Endodermal cell (in vitro differentiated cells): ENCODE data around the gene ZNF785. TPM values are rescaled to one million over a fixed set of nuclear protein-coding genes. Genes with fewer than 3 reads are reported as not detected.

Source experiments
- DNase-seq: peaks from one replicate; pipeline ENCODE4 v3.0.0-alpha.2; 2017
- H3K27ac ChIP-seq: 2 replicates; pipeline ENCODE4 v1.5.1; 2013; ENCODE audit warnings: mild to moderate bottlenecking, low read depth, low read length, moderate library complexity
- H3K27me3 ChIP-seq: 2 replicates; pipeline ENCODE4 v1.6.1; 2013; ENCODE audit warnings: mild to moderate bottlenecking, low read length, moderate library complexity; ENCODE audit not compliant: insufficient read depth, control insufficient read depth, poor library complexity, severe bottlenecking
- H3K36me3 ChIP-seq: 2 replicates; pipeline ENCODE4 v1.7.0; 2013; ENCODE audit warnings: mild to moderate bottlenecking, low read length, moderate library complexity; ENCODE audit not compliant: control insufficient read depth, insufficient read depth
- H3K4me1 ChIP-seq: one replicate; pipeline ENCODE4 v1.7.0; 2013; ENCODE audit warnings: low read length; ENCODE audit not compliant: control insufficient read depth, insufficient read depth
- H3K4me3 ChIP-seq: 2 replicates; pipeline ENCODE4 v1.5.1; 2013; ENCODE audit warnings: mild to moderate bottlenecking, low read length, moderate library complexity
- H3K9ac ChIP-seq: 2 replicates; pipeline ENCODE4 v1.6.1; 2013; ENCODE audit warnings: mild to moderate bottlenecking, low read length, moderate library complexity; ENCODE audit not compliant: poor library complexity, severe bottlenecking; ENCODE audit errors: extremely low read depth
- H3K9me3 ChIP-seq: 2 replicates; pipeline ENCODE4 v1.6.1; 2013; ENCODE audit warnings: mild to moderate bottlenecking, low read length, moderate library complexity; ENCODE audit not compliant: control insufficient read depth
- H3K27ac Mint-ChIP-seq: 2 replicates; pipeline ENCODE4 v1.8.0; 2020; ENCODE audit warnings: mixed read lengths
- H3K27me3 Mint-ChIP-seq: 2 replicates; pipeline ENCODE4 v1.8.0; 2021; ENCODE audit warnings: mild to moderate bottlenecking, mixed read lengths; ENCODE audit not compliant: insufficient read depth
- H3K36me3 Mint-ChIP-seq: 2 replicates; pipeline ENCODE4 v1.8.0; 2020; ENCODE audit warnings: low read depth, mixed read lengths
- H3K4me1 Mint-ChIP-seq: 2 replicates; pipeline ENCODE4 v1.8.0; 2020; ENCODE audit warnings: mixed read lengths
- H3K4me3 Mint-ChIP-seq: 2 replicates; pipeline ENCODE4 v1.8.0; 2020; ENCODE audit warnings: mild to moderate bottlenecking, moderate library complexity, mixed read lengths
- H3K9me3 Mint-ChIP-seq: 2 replicates; pipeline ENCODE4 v1.8.0; 2020; ENCODE audit warnings: mild to moderate bottlenecking, mixed read lengths
- WGBS, 2 experiments: methylation state at CpG; one replicate each; pipeline versions ENCODE4 v1.1.5 to v1.1.7; 2013; ENCODE audit warnings: missing lambda C conversion rate in 2 of 2, mixed read lengths in 1 of 2; ENCODE audit not compliant: insufficient coverage in 1 of 2, insufficient read length in 1 of 2; 5-methylcytosine and 5-hydroxymethylcytosine counted together
- total RNA-seq, 2 donors: library from RNA; stranded (reverse); fragmentation: NEBNext Ultra II Directional in 1 of 2; extraction: Animal tissue kit (Norgen Biotek cat#: 25700) in 1 of 2; gene quantifications; 2 replicates in 1 of 2; 3 replicates in 1 of 2; pipeline ENCODE4 v1.2.1, GENCODE V29; 2021
- TF ChIP-seq, protein P1 (sequence below): fragments of 200-600 bp; sonication (generic); conservative IDR thresholded peaks from 2 replicates; pipeline ENCODE4 v1.5.0; 2021; ENCODE audit warnings: antibody characterized with exemption, mild to moderate bottlenecking

Gene ZNF785
- total RNA-seq, 2 donors from 2014 or later: 22.5 to 24.0 TPM

DNA sequence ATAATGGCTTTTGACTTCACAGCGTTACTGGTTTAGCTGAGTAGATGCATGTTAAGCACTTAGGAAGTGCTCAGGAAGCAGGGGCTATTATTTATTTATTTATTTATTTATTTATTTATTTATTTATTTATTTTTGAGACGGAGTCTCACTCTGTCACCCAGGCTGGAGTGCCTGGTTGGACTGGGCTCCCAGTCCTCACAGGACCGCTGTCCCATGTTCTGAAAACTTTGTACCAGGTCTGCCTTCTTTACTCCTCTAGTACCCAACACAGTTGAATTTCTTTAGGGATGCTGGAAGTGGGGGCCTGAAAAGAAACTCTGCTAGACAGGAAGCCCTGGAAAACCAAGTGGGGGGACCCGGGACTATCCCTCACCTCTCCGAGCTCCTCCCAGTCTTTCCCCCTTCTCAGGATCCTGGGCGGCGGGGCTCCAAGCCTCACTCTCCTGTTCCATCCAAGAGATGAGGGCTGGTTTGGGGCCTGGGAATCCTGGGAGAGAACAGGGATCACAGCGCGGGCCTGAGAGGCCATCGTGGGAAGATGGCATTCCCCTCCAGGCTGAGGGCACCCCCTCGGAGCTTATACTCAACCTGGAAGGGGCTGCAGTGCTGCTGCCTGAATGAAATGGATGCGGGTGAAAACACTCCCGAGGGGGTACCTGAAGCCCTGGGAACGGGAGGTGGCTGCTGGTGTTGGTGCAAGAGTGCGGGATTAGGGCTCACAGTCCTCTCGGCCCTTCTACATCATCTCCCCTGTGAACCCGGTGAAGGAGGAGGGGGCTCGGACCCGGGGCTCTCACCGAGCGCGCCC, 14.7 kb downstream of the ZNF785 start:
- H3K27ac ChIP-seq: peak overlapping the region; percentile 72
- Mint-ChIP-seq H3K4me1 (peaks cover 12% of the 10 kb centered on the region), H3K4me3 (peak overlapping the region; percentile 76), H3K27ac (peak overlapping the region; percentile 92), H3K27me3 (peaks cover 8% of the 10 kb centered on the region), H3K36me3 (peaks cover 3% of the 10 kb centered on the region), H3K9me3 (no peaks in the 10 kb centered on the region)
- peak; percentile 76 for DNase-seq
- peaks cover 6% of the 10 kb centered on the region for H3K4me1 ChIP-seq
- TF ChIP-seq, protein P1, sequence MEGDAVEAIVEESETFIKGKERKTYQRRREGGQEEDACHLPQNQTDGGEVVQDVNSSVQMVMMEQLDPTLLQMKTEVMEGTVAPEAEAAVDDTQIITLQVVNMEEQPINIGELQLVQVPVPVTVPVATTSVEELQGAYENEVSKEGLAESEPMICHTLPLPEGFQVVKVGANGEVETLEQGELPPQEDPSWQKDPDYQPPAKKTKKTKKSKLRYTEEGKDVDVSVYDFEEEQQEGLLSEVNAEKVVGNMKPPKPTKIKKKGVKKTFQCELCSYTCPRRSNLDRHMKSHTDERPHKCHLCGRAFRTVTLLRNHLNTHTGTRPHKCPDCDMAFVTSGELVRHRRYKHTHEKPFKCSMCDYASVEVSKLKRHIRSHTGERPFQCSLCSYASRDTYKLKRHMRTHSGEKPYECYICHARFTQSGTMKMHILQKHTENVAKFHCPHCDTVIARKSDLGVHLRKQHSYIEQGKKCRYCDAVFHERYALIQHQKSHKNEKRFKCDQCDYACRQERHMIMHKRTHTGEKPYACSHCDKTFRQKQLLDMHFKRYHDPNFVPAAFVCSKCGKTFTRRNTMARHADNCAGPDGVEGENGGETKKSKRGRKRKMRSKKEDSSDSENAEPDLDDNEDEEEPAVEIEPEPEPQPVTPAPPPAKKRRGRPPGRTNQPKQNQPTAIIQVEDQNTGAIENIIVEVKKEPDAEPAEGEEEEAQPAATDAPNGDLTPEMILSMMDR: no peak
- peak overlapping the region; percentile 88 for H3K4me3 ChIP-seq
- H3K27me3 ChIP-seq: no peaks in the 10 kb centered on the region
- peak overlapping the region; percentile 50 for H3K9ac ChIP-seq
- 1 to 24% methylated on average over 12 to 22 of the region's 22 CpGs for WGBS, 2 experiments
- H3K36me3 ChIP-seq: no peaks in the 10 kb centered on the region
- no peaks in the 10 kb centered on the region for H3K9me3 ChIP-seq

DNA sequence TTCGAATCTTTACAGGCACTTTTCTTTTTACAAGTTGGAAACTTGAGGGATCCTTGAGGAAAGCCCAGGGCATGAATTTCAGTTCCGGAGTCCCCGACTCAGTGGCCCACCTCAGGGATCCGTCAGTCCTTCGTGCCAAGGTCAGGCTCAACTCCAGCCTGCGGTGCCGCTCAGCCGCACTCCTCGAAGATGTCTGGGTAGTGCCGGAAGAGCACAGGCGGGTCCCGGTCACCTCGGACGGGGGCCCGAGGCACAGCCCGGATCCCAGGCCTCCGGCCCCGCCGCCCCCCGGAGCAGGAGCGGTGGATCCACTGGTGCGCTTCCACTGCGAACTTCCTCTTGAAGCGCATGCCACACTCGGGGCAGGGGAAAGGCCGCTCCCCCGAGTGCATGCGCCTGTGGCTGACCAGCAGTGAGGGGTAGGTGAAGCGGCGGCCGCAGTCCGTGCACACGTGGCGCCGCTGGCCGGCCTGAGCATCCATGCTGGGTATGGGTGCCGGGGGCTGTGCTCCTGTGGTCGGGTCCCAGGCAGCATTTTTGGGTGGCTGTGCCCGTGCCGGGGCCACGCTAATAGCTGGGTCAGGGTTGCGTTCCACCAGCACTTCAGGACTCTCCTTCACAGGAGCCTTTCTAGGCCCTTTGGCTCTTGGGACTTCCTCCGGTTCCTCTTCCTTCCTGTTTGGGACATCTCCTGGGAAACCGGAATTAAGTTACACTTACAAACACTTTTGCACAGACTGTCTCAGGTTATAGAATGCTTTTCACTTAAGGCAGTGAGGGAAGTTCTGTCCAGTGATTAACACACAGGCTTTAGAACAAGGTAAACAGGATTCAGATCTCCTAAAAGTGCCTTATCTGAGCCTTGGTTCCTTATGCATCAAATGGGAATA, 15.5 kb downstream of the ZNF785 start:
- Histone ChIP-seq H3K27me3 (no peaks in the 10 kb centered on the region), H3K9me3 (no peaks in the 10 kb centered on the region), H3K36me3 (no peaks in the 10 kb centered on the region), H3K9ac (no peak overlapping the region), H3K27ac (no peak overlapping the region), H3K4me1 (peaks cover 6% of the 10 kb centered on the region), H3K4me3 (no peak overlapping the region)
- peaks cover 12% of the 10 kb centered on the region for H3K4me1 Mint-ChIP-seq
- H3K4me3 Mint-ChIP-seq: no peak overlapping the region
- DNase-seq: no peak
- 96 to 98% methylated on average over 29 to 44 of the region's 44 CpGs for WGBS, 2 experiments
- H3K36me3 Mint-ChIP-seq: peaks cover 2% of the 10 kb centered on the region
- H3K9me3 Mint-ChIP-seq: no peaks in the 10 kb centered on the region
- TF ChIP-seq, protein P1: no peak
- peaks cover 13% of the 10 kb centered on the region for H3K27me3 Mint-ChIP-seq
- no peak overlapping the region for H3K27ac Mint-ChIP-seq

DNA sequence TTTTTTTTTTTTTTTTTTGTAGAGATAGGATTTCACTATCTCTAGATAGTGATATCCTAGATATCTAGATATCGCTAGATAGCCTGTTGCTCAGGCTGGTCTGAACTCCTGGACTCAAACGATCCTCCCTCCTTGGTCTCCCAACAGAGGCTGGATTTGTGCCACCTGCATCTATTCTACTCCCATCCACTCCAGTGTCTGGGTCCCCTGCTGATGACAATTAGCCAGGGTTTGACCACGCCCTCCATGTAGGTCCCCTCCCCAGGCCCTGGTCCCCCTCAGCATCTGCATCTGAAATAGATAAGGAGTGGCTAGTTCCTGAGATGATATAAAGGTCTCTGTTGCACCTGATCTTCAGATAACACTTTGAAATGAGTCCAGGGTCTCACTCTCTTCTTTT, 16.2 kb downstream of the ZNF785 start:
- no peak overlapping the region for H3K9ac ChIP-seq
- TF ChIP-seq, protein P1: no peak

More for the DNA sequence above, 16.2 kb downstream of the ZNF785 start:
- 90% methylated on average over 3 of the region's 3 CpGs for WGBS, 2 experiments
- DNase-seq: no peak
- Histone ChIP-seq H3K4me3 (no peak overlapping the region), H3K36me3 (no peaks in the 10 kb centered on the region), H3K9me3 (no peaks in the 10 kb centered on the region), H3K27ac (no peak overlapping the region), H3K4me1 (peaks cover 6% of the 10 kb centered on the region), H3K27me3 (no peaks in the 10 kb centered on the region)
- Mint-ChIP-seq H3K4me1 (peaks cover 12% of the 10 kb centered on the region), H3K36me3 (no peaks in the 10 kb centered on the region), H3K9me3 (no peaks in the 10 kb centered on the region), H3K27me3 (peaks cover 13% of the 10 kb centered on the region), H3K4me3 (no peak overlapping the region), H3K27ac (no peak overlapping the region)
